Rectal smooth muscle tissue (tissue), 1 donor: Measurements from ENCODE around the gene CIDEA.

Experiments used
- H3K27ac ChIP-seq: one replicate; pipeline ENCODE4 v1.7.0; 2013; ENCODE audit warnings: low read depth, low read length, inconsistent platforms
- H3K27me3 ChIP-seq: one replicate; pipeline ENCODE4 v1.7.0; 2013; ENCODE audit warnings: low read length; ENCODE audit not compliant: control insufficient read depth, insufficient read depth
- H3K36me3 ChIP-seq: one replicate; pipeline ENCODE4 v1.7.0; 2013; ENCODE audit warnings: low read length; ENCODE audit not compliant: control insufficient read depth, insufficient read depth
- H3K4me1 ChIP-seq: one replicate; pipeline ENCODE4 v1.7.0; 2013; ENCODE audit warnings: low read length; ENCODE audit not compliant: control insufficient read depth, insufficient read depth
- H3K4me3 ChIP-seq: one replicate; pipeline ENCODE4 v1.7.0; 2013; ENCODE audit warnings: low read length
- H3K9ac ChIP-seq: one replicate; pipeline ENCODE4 v1.7.0; 2013; ENCODE audit warnings: low read length

The CIDEA gene

DNA sequence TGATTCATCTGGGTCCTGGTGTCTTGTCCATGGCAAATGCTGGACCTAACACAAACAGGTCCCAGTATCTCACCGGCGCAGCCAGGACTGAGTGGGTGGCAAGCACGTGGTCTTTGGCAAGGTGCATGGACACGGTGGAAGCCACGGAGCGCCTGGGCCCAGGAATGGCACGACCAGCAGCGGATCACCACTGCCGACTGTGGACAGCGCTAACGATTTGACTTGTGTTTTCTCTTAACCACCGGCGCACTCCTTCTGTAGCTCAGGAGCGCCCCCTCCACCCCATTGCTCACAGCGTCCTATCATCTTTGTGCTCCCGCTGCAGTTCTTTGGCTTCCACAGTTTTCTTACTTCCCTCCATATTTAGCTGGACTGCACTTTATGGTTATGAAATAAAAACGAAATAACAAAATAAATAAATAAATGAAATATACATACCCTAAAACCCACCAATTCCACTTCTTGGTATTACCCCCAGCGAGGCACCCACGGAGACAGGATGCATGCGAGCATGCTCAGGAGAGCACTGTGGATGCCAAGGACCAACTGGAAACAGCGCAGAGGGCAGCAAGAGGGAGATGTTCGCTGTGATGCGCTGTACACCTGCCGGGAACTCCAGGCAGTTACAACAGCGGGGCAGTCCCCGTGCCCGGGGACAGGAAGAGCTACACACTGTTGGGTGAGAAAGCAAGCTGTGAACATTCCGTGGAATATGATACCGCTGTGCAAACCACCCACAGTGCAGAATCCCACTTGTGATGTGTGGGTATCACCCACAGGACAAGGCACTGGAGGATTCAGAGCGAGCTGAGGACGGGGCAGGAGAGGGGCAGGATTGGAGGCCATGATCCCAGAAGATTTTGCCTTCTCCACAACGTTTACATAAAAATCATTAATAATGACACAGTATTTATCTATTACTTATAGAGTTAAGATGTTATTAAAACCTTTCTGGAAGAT is 7.0 kb upstream of the CIDEA start:
- H3K36me3 ChIP-seq, result no peaks in the 10 kb centered on the region
- no peaks in the 10 kb centered on the region for H3K27me3 ChIP-seq
- no peaks in the 10 kb centered on the region for H3K4me1 ChIP-seq
- no peak overlapping the region for H3K4me3 ChIP-seq
- H3K9ac ChIP-seq, result no peak overlapping the region
- no peak overlapping the region for H3K27ac ChIP-seq

DNA sequence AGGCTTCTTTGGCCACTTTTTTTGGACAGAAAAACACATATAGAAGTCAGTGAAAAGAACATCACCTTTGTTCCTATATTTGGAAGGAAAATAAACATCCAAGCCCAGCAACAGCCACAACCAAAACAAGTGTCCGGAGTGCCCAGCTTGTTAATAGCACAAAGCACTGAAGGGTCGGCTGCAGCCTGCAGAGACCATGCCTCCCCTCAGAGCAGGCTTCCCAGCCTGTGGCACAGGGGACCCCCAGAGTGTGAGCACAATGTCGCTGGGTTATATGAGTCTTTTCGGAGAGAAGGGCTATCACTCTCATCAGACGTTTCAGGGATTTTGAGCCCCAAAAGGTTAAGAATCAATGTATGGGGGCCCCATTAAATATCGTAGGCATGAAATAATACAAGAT is 6.2 kb upstream of the CIDEA start:
- no peak overlapping the region for H3K27ac ChIP-seq
- H3K36me3 ChIP-seq, result no peaks in the 10 kb centered on the region
- H3K27me3 ChIP-seq, result peaks cover under 1% of the 10 kb centered on the region
- no peak overlapping the region for H3K9ac ChIP-seq
- no peak overlapping the region for H3K4me3 ChIP-seq
- H3K4me1 ChIP-seq, result no peaks in the 10 kb centered on the region

DNA sequence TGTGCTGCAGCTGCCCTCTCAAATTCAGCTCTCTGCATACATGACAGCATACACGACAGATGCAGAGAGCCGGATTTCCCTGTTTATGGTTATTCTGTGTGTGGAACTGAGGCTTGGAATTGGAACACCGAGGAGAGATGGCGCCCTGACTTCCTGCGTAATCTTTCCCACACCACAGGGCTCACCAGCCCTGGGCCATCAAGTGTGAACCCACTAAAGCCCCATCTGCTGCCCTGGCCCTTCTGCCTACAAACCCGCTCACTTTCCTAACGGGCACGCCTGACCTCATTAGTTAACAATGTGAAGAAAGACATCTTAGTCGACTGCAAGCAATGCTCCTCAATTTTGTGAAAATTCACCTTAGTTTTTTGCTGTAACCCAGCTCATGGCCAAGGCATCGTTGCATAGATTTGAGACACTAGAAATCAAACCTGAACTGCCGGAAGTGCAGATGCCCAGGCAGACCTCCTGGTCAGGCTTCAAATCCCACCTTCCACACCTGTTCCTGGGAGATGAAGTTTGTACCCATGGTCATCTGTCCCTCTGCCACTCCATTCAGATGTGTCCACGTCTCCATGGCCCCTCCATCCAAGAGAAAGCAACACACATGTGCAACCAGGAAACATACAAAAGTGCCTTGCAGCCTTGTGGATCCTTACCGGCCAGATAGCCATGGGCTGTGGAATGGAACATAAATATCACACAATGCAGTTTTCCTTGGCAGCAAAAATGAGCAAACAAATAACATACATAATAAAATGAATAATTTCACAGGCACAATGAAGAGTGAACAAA is 5.0 kb upstream of the CIDEA start:
- Histone ChIP-seq H3K4me1 (peaks cover 5% of the 10 kb centered on the region), H3K36me3 (no peaks in the 10 kb centered on the region), H3K9ac (no peak overlapping the region), H3K27me3 (peaks cover 10% of the 10 kb centered on the region), H3K4me3 (no peak overlapping the region), H3K27ac (no peak overlapping the region)

- peaks cover 15% of the 10 kb centered on the region for H3K27me3 ChIP-seq
- no peak overlapping the region for H3K9ac ChIP-seq
- peaks cover 6% of the 10 kb centered on the region for H3K4me1 ChIP-seq
- H3K36me3 ChIP-seq, result no peaks in the 10 kb centered on the region
- no peak overlapping the region for H3K27ac ChIP-seq
- no peak overlapping the region for H3K4me3 ChIP-seq
Observed at GRCh38 chr18:12251311-12251710, 2.9 kb upstream of the CIDEA start.

DNA sequence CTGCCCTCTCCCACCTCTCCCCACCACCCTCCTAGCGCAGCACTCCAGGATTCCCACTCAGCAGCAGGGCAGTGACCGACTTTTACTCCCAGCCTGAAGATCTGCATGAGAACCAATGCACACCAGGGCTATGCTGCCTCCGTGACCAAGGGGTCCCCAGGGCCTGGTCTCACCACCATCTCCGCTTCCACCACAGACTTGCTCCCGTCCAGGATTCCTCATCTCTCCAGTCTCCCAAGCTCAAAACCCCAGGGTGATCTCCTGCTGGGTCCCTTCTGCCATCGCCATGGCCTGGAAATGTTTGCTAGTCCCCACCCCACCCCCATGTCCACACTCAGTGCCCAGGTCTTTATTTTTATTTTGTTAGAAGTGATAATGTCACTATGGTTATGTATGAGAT is 2.1 kb upstream of the CIDEA start:
- no peak overlapping the region for H3K27ac ChIP-seq
- no peak overlapping the region for H3K4me3 ChIP-seq
- no peaks in the 10 kb centered on the region for H3K36me3 ChIP-seq
- H3K4me1 ChIP-seq, result peaks cover 6% of the 10 kb centered on the region
- no peak overlapping the region for H3K9ac ChIP-seq
- peaks cover 15% of the 10 kb centered on the region for H3K27me3 ChIP-seq

GRCh38 chr18:12253027-12253426 is 1.1 kb upstream of the CIDEA start:
- Histone ChIP-seq H3K27me3 (peaks cover 15% of the 10 kb centered on the region), H3K36me3 (no peaks in the 10 kb centered on the region), H3K9ac (no peak overlapping the region)

DNA sequence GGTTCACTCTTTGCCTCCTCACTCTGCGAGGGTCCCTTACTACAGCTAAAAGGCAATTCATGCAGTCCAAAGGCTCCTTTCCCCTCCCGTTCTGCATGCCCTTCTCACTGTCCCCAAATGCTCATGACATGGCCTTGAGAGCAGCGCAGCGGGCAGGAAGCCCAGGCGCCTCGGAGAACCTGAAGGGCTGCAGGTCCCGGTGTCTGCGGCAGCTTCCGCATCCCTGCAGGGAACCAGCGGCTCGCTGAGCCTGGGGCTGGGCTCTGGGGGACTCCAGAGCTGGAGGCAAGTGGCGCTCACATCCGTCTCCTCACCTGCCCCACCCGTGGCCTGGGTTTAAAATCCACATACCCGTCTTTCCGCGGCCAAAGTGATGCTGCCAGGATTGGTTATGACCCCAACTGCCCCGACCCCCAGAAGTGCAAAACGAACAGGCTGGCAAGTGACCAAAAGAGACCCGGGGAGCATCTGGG is 462 bp upstream of the CIDEA start:
- no peak overlapping the region for H3K9ac ChIP-seq
- peaks cover 6% of the 10 kb centered on the region for H3K4me1 ChIP-seq
- peak overlapping the region; percentile 59 for H3K4me3 ChIP-seq
- peaks cover 15% of the 10 kb centered on the region for H3K27me3 ChIP-seq
- no peaks in the 10 kb centered on the region for H3K36me3 ChIP-seq
- no peak overlapping the region for H3K27ac ChIP-seq

More at GRCh38 chr18:12253027-12253426, 1.1 kb upstream of the CIDEA start:
- no peak overlapping the region for H3K4me3 ChIP-seq
- H3K27ac ChIP-seq, result no peak overlapping the region
- peaks cover 6% of the 10 kb centered on the region for H3K4me1 ChIP-seq

DNA sequence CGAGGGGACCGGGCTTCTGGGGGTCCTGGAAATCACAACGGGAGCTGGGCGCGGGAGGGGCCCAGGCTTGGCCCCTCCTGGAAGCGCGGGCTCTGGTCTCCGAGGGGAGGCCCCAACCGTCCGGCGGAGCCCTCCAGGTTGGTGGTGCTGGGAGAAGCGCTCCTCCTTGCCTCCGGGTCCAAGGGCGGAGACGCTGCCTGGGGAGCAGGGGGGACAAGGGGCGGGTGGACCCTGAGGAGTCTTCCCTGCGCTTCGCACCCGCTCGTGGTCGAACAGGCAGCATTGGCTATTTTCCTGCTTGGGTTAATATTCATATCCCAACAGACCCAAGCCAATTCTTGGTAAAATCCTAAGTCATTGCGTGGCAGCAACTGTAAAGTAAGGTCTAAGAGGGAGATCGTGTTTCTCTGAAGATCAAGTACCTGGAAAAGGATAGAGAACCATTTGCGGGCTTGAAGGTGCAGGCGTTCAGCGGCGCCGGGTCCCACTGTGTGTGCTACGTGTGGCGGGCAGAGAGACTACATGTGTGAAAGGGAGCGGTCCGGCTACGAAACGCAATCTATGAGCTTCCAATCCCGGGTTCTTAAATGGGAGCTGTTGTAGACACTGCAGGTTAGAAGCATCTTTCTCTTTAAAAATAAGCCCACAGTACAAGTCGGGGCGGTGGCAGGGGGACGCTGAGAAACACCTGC is 805 bp downstream of the CIDEA start:
- Histone ChIP-seq H3K27ac (no peak overlapping the region), H3K9ac (no peak overlapping the region), H3K36me3 (no peaks in the 10 kb centered on the region), H3K27me3 (peaks cover 15% of the 10 kb centered on the region), H3K4me3 (peak overlapping the region; percentile 59), H3K4me1 (peaks cover 6% of the 10 kb centered on the region)

DNA sequence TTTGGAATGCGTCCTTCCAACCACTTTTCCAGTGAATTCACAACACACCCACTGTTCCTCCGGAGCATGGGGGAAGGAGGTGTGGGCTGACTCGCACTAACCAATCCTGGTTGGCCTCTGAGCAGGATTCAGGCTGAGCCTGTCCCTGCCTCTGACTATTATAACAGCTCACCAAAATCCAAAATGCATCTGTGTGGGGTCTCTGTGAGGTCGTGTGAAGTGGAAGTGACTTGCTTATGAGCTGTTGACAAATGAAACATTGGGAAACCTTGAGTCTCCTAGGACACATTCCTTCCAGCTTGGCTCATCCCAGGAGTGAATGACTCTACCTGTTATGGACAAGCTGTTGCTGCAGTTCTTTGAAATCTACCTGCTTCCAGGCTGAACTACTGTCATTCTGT is 1.5 kb downstream of the CIDEA start:
- peaks cover 6% of the 10 kb centered on the region for H3K4me1 ChIP-seq
- no peaks in the 10 kb centered on the region for H3K36me3 ChIP-seq
- no peak overlapping the region for H3K9ac ChIP-seq
- peaks cover 15% of the 10 kb centered on the region for H3K27me3 ChIP-seq
- no peak overlapping the region for H3K4me3 ChIP-seq
- H3K27ac ChIP-seq, result no peak overlapping the region

- H3K36me3 ChIP-seq, result no peaks in the 10 kb centered on the region
- no peak overlapping the region for H3K27ac ChIP-seq
- no peak overlapping the region for H3K9ac ChIP-seq
- peaks cover 15% of the 10 kb centered on the region for H3K27me3 ChIP-seq
- peaks cover 6% of the 10 kb centered on the region for H3K4me1 ChIP-seq
- H3K4me3 ChIP-seq, result no peak overlapping the region
Observed at GRCh38 chr18:12256951-12257350, 2.8 kb downstream of the CIDEA start.

DNA sequence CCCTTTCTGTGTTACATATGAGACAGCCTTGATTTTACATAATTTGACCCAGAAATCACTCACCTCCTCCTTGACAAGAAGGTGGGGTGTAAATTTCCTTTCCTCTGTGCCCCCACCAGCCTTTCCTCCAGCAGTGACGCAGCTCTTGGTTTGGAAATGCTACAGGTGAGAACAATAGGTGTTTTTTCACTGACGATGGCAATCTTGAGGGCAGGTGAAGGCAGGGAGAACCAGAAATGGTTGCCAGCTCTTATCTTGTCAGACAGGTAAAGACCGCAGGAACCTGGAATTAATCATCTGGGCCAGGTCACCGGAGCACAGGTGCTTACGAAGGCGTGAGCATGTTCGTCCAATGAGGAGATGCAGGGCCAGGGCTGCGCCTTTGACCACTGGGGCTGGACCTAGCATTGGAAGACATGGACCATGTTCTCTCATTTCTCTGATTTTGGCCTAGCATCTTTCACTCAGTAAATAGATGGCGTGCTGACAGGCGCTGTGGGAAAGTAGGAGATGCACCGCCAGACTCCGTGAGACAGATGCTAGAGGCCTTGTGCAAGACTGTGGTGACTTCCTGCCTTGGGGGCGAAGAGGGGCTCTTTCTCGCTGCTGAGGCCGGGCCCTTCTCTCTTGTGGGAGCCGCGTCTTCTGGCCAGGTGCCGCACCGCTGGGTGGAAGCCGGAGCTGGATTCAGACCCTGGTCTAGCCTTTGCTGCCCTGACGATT is 4.0 kb downstream of the CIDEA start:
- no peak overlapping the region for H3K9ac ChIP-seq
- no peak overlapping the region for H3K4me3 ChIP-seq
- H3K27ac ChIP-seq, result no peak overlapping the region
- peaks cover 6% of the 10 kb centered on the region for H3K4me1 ChIP-seq
- H3K36me3 ChIP-seq, result no peaks in the 10 kb centered on the region
- peaks cover 13% of the 10 kb centered on the region for H3K27me3 ChIP-seq
